HCT116 (cell line): ENCODE results near the gene PIGBOS1. TPM values are rescaled to one million over a fixed set of nuclear protein-coding genes. Genes with fewer than 3 reads are reported as not detected.

Experiments
- ATAC-seq: fragments of 200-7000 bp; cut with Tn5 transposase; 2 replicates; pipeline ENCODE4 v1.9.1; 2020; ENCODE audit warnings: mild to moderate bottlenecking, moderate library complexity
- BruUV-seq: library from RNA; stranded (reverse); fragments of 400-500 nt; replicated peaks from 2 replicates; lab custom pipeline; 2021; lab: Mats Ljungman, UMichigan
- CTCF ChIA-PET: fragments of 300-600 bp; sonication (Branson Sonifier 250); formaldehyde crosslinking; loops from one replicate; lab custom pipeline; 2021; ENCODE audit warnings: antibody characterized with exemption; lab: Charles Lee
- POLR2A ChIA-PET: fragments of 300-600, 350-600 bp; sonication (Branson Sonifier 250); formaldehyde crosslinking; loops from one replicate; lab custom pipeline; 2021; ENCODE audit warnings: antibody characterized with exemption; lab: Charles Lee
- RAD21 ChIA-PET, 2 experiments: fragments of 300-600 bp; sonication (Branson Sonifier 250); formaldehyde crosslinking; loops; one replicate each; lab custom pipeline; 2023; ENCODE audit warnings: low total read pairs in 2 of 2; ENCODE audit not compliant: uncharacterized antibody in 2 of 2, unreplicated experiment in 2 of 2, low non-redundant PET in 1 of 2; lab: Charles Lee
- DNase-seq: peaks from one replicate; pipeline ENCODE4 v3.0.0-alpha.2; 2010; ENCODE audit warnings: low read depth, low spot score
- H2AFZ ChIP-seq: fragments of 200-600 bp; shearing (Covaris generic), sonication (generic); 2 replicates; pipeline ENCODE4 v1.6.1; 2017; ENCODE audit warnings: low read depth, mixed run types, mixed read lengths, antibody characterized with exemption, low read length; ENCODE audit not compliant: poor library complexity, severe bottlenecking
- H3K27ac ChIP-seq: 2 replicates; pipeline ENCODE4 v1.5.1; 2012; ENCODE audit warnings: low read depth, low read length
- H3K27me3 ChIP-seq: fragments of 200-600 bp; sonication (generic); 2 replicates; pipeline ENCODE4 v1.6.1; 2016; ENCODE audit warnings: mixed run types, low read length, mixed read lengths; ENCODE audit not compliant: insufficient read depth
- H3K36me3 ChIP-seq, 2 experiments: fragments of 200-500 bp in 1 of 2; fragments of 200-600 bp in 1 of 2; sonication (Bioruptor generic) in 1 of 2; sonication (generic) in 1 of 2; 2 replicates each; pipeline versions ENCODE4 v1.5.1 to v1.6.1; 2014 to 2016; ENCODE audit warnings: low read length in 2 of 2, inconsistent platforms in 1 of 2, mixed read lengths in 1 of 2, mixed run types in 1 of 2; ENCODE audit not compliant: insufficient read depth in 2 of 2, control insufficient read depth in 1 of 2
- H3K4me1 ChIP-seq, 2 experiments: fragments of 200-600 bp in 1 of 2; sonication (generic) in 1 of 2; 2 replicates each; pipeline versions ENCODE4 v1.5.1 to v1.6.1; 2012 to 2017; ENCODE audit warnings: low read length in 2 of 2, inconsistent platforms in 1 of 2, mild to moderate bottlenecking in 1 of 2, mixed read lengths in 1 of 2, mixed run types in 1 of 2, moderate library complexity in 1 of 2; ENCODE audit not compliant: insufficient read depth in 2 of 2, control insufficient read depth in 1 of 2
- H3K4me2 ChIP-seq: fragments of 200-600 bp; sonication (generic); 2 replicates; pipeline ENCODE4 v1.6.1; 2017; ENCODE audit warnings: mixed run types, low read length, mixed read lengths
- H3K4me3 ChIP-seq, 2 experiments: fragments of 200-600 bp in 1 of 2; sonication (generic) in 1 of 2; replicated peaks in 1 of 2; 2 replicates each; pipeline ENCODE4 v1.5.1; 2011 to 2016; ENCODE audit warnings: low read length in 2 of 2, control low read depth in 1 of 2, low read depth in 1 of 2, mild to moderate bottlenecking in 1 of 2, mixed read lengths in 1 of 2, mixed run types in 1 of 2
- H3K79me2 ChIP-seq: fragments of 200-600 bp; sonication (generic); 2 replicates; pipeline ENCODE4 v1.6.1; 2017; ENCODE audit warnings: mild to moderate bottlenecking, mixed run types, low read length, moderate library complexity, mixed read lengths; ENCODE audit not compliant: insufficient read depth
- H3K9ac ChIP-seq: fragments of 200-600 bp; sonication (generic); 2 replicates; pipeline ENCODE4 v1.6.1; 2016; ENCODE audit warnings: low read length, mixed read lengths
- H3K9me2 ChIP-seq: fragments of 200-600 bp; sonication (generic), shearing (Covaris generic); 2 replicates; pipeline ENCODE4 v1.6.1; 2017; ENCODE audit warnings: mixed run types, mild to moderate bottlenecking, moderate library complexity; ENCODE audit not compliant: insufficient read depth
- H3K9me3 ChIP-seq, 2 experiments: fragments of 200-500 bp in 1 of 2; fragments of 200-600 bp in 1 of 2; sonication (Bioruptor generic) in 1 of 2; sonication (generic) in 1 of 2; 2 replicates each; pipeline ENCODE4 v1.6.1; 2014 to 2017; ENCODE audit warnings: low read length in 2 of 2, mixed read lengths in 2 of 2, inconsistent platforms in 1 of 2, low read depth in 1 of 2, mild to moderate bottlenecking in 1 of 2, mixed run types in 1 of 2, moderate library complexity in 1 of 2; ENCODE audit not compliant: control insufficient read depth in 1 of 2, insufficient read depth in 1 of 2
- H4K20me1 ChIP-seq: fragments of 200-600 bp; sonication (generic), shearing (Covaris generic); 2 replicates; pipeline ENCODE4 v1.6.1; 2017; ENCODE audit warnings: mixed run types, mild to moderate bottlenecking, moderate library complexity; ENCODE audit not compliant: insufficient read depth
- CBX3 ChIP-seq: IDR thresholded peaks from 2 replicates; pipeline ENCODE4 v1.6.1; 2012; ENCODE audit warnings: low read depth
- CEBPB ChIP-seq: IDR thresholded peaks from 2 replicates; pipeline ENCODE4 v1.6.1; 2012; ENCODE audit warnings: low read depth
- ELF1 ChIP-seq: IDR thresholded peaks from 2 replicates; pipeline ENCODE4 v1.6.1; 2012; ENCODE audit warnings: low read depth, borderline replicate concordance
- EZH2 ChIP-seq: fragments of 200-600 bp; sonication (generic); IDR thresholded peaks from 2 replicates; pipeline ENCODE4 v1.6.1; 2017; ENCODE audit warnings: antibody characterized with exemption, mixed run types
- EZH2phosphoT487 ChIP-seq: fragments of 200-600 bp; IDR thresholded peaks from 2 replicates; pipeline ENCODE4 v1.6.1; 2018; ENCODE audit warnings: antibody characterized with exemption, borderline replicate concordance
- FOSL1 ChIP-seq: IDR thresholded peaks from 2 replicates; pipeline ENCODE4 v1.6.1; 2012; ENCODE audit warnings: low read depth
- JUND ChIP-seq: IDR thresholded peaks from 2 replicates; pipeline ENCODE4 v1.6.1; 2012
- RAD21 ChIP-seq: IDR thresholded peaks from 2 replicates; pipeline ENCODE4 v1.6.1; 2012; ENCODE audit warnings: low read depth, mild to moderate bottlenecking
- SIN3A ChIP-seq: IDR thresholded peaks from 2 replicates; pipeline ENCODE4 v1.6.1; 2012; ENCODE audit warnings: low read depth
- SP1 ChIP-seq: IDR thresholded peaks from 2 replicates; pipeline ENCODE4 v1.6.1; 2012; ENCODE audit warnings: low read depth
- SRF ChIP-seq: IDR thresholded peaks from 2 replicates; pipeline ENCODE4 v1.6.1; 2012; ENCODE audit warnings: low read depth
- TCF7L2 ChIP-seq: IDR thresholded peaks from 2 replicates; pipeline ENCODE4 v1.7.0; 2011; ENCODE audit warnings: borderline replicate concordance, inconsistent platforms; ENCODE audit not compliant: insufficient read depth, insufficient read length; ENCODE audit errors: extremely low read depth
- YY1 ChIP-seq: IDR thresholded peaks from 2 replicates; pipeline ENCODE4 v1.6.1; 2011; ENCODE audit warnings: low read length, low read depth, moderate library complexity, mild to moderate bottlenecking; ENCODE audit not compliant: insufficient replicate concordance; ENCODE audit errors: extremely low read depth
- ZFX ChIP-seq: fragments of 450-650 bp; IDR thresholded peaks from 2 replicates; pipeline ENCODE4 v1.6.1; 2017
- ZNF274 ChIP-seq: fragments of 200-500 bp; sonication (Bioruptor generic); IDR thresholded peaks from 2 replicates; pipeline ENCODE4 v1.6.1; 2014; ENCODE audit warnings: mild to moderate bottlenecking, low read depth, low read length, inconsistent platforms
- intact Hi-C: fragments of 100-400 bp; cut with micrococcal nuclease; formaldehyde crosslinking; loops from 2 replicates; pipeline ENCODE4 v1.10.0; 2022
- total RNA-seq: library from RNA; stranded (reverse); gene quantifications from one replicate; pipeline ENCODE4 v1.2.1, GENCODE V29; 2021; ENCODE audit not compliant: unreplicated experiment
- TF ChIP-seq, protein P1 (sequence below): IDR thresholded peaks from 2 replicates; pipeline ENCODE4 v1.6.1; 2012
- TF ChIP-seq, protein P2 (sequence below): IDR thresholded peaks from 2 replicates; pipeline ENCODE4 v1.6.1; 2011; ENCODE audit warnings: mild to moderate bottlenecking, low read length, moderate library complexity; ENCODE audit not compliant: insufficient replicate concordance; ENCODE audit errors: extremely low read depth
- TF ChIP-seq, protein P3 (sequence below): IDR thresholded peaks from 2 replicates; pipeline ENCODE4 v1.6.1; 2012; ENCODE audit warnings: low read depth
- TF ChIP-seq, protein P4 (sequence below), 3 experiments: fragments of 200-600 bp in 1 of 3; sonication (generic) in 1 of 3; IDR thresholded peaks in 2 of 3; conservative IDR thresholded peaks in 1 of 3; 2 replicates each; pipeline ENCODE4 v1.5.1; 2012 to 2017; ENCODE audit warnings: low read depth in 2 of 3, low read length in 2 of 3, antibody characterized with exemption in 1 of 3, borderline replicate concordance in 1 of 3, control low read depth in 1 of 3, mild to moderate bottlenecking in 1 of 3, mixed read lengths in 1 of 3, mixed run types in 1 of 3, moderate library complexity in 1 of 3; ENCODE audit not compliant: insufficient read depth in 1 of 3

PIGBOS1 gene
- total RNA-seq, 1 experiment from 2014 or later = 15.3 TPM

DNA sequence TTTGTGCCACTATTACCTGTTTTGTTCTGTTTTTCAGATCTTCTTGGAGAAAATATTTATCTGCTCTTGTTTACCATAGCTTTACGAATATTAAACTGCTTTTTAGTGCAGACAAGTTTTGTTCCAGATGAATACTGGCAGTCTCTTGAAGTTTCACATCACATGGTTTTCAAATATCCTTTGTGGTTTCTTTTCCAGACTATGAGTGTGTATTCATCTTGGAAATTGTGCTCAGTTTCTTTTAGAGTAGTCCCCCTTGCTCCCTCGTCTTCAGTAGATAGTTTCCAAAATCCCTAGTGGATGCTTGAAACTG is 1.3 kb upstream of the PIGBOS1 start:
- CTCF ChIA-PET = no interaction called here

More for the DNA sequence above, 1.3 kb upstream of the PIGBOS1 start:
- peak overlapping the region; percentile 80 for H3K4me2 ChIP-seq
- ChIA-PET POLR2A (interaction anchor here (1.7 kb wide), 1 partner anchor 124 kb away, joined by 6 read pairs; the partner anchor contains the start of gene RSL24D1), RAD21 (no interaction called here)
- no peaks in the 10 kb centered on the region for H3K9me2 ChIP-seq
- H3K9me3 ChIP-seq = no peaks in the 10 kb centered on the region
- no TSS peak for BruUV-seq
- peaks cover 33% of the 10 kb centered on the region for H3K79me2 ChIP-seq
- DNase-seq (no peak), ATAC-seq (no peak)
- H3K4me3 ChIP-seq = peak overlapping the region; percentile 85 to 89; a peak in 2 of 4 replicates
- no peaks in the 10 kb centered on the region for H4K20me1 ChIP-seq
- H2AFZ ChIP-seq = no peak overlapping the region
- no peaks in the 10 kb centered on the region; a peak in 2 of 4 replicates for H3K36me3 ChIP-seq
- no peak for TF ChIP-seq ZFX
- TF ChIP-seq EZH2 = no peak
- TF ChIP-seq ZNF274 = no peak
- TF ChIP-seq CEBPB = no peak
- TF ChIP-seq SIN3A = no peak
- no peak for TF ChIP-seq SRF
- no peak for TF ChIP-seq YY1
- TF ChIP-seq, protein P1, sequence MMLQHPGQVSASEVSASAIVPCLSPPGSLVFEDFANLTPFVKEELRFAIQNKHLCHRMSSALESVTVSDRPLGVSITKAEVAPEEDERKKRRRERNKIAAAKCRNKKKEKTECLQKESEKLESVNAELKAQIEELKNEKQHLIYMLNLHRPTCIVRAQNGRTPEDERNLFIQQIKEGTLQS = no peak
- TF ChIP-seq, protein P2, sequence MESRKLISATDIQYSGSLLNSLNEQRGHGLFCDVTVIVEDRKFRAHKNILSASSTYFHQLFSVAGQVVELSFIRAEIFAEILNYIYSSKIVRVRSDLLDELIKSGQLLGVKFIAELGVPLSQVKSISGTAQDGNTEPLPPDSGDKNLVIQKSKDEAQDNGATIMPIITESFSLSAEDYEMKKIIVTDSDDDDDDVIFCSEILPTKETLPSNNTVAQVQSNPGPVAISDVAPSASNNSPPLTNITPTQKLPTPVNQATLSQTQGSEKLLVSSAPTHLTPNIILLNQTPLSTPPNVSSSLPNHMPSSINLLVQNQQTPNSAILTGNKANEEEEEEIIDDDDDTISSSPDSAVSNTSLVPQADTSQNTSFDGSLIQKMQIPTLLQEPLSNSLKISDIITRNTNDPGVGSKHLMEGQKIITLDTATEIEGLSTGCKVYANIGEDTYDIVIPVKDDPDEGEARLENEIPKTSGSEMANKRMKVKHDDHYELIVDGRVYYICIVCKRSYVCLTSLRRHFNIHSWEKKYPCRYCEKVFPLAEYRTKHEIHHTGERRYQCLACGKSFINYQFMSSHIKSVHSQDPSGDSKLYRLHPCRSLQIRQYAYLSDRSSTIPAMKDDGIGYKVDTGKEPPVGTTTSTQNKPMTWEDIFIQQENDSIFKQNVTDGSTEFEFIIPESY = no peak
- no peak for TF ChIP-seq ELF1
- TF ChIP-seq FOSL1 = no peak
- no peak for TF ChIP-seq EZH2phosphoT487
- TF ChIP-seq CBX3 = no peak
- TF ChIP-seq SP1 = no peak
- no peak for TF ChIP-seq RAD21
- TF ChIP-seq, protein P3, sequence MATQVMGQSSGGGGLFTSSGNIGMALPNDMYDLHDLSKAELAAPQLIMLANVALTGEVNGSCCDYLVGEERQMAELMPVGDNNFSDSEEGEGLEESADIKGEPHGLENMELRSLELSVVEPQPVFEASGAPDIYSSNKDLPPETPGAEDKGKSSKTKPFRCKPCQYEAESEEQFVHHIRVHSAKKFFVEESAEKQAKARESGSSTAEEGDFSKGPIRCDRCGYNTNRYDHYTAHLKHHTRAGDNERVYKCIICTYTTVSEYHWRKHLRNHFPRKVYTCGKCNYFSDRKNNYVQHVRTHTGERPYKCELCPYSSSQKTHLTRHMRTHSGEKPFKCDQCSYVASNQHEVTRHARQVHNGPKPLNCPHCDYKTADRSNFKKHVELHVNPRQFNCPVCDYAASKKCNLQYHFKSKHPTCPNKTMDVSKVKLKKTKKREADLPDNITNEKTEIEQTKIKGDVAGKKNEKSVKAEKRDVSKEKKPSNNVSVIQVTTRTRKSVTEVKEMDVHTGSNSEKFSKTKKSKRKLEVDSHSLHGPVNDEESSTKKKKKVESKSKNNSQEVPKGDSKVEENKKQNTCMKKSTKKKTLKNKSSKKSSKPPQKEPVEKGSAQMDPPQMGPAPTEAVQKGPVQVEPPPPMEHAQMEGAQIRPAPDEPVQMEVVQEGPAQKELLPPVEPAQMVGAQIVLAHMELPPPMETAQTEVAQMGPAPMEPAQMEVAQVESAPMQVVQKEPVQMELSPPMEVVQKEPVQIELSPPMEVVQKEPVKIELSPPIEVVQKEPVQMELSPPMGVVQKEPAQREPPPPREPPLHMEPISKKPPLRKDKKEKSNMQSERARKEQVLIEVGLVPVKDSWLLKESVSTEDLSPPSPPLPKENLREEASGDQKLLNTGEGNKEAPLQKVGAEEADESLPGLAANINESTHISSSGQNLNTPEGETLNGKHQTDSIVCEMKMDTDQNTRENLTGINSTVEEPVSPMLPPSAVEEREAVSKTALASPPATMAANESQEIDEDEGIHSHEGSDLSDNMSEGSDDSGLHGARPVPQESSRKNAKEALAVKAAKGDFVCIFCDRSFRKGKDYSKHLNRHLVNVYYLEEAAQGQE = no peak
- no peak for TF ChIP-seq TCF7L2
- no peak for TF ChIP-seq JUND
- TF ChIP-seq, protein P4, sequence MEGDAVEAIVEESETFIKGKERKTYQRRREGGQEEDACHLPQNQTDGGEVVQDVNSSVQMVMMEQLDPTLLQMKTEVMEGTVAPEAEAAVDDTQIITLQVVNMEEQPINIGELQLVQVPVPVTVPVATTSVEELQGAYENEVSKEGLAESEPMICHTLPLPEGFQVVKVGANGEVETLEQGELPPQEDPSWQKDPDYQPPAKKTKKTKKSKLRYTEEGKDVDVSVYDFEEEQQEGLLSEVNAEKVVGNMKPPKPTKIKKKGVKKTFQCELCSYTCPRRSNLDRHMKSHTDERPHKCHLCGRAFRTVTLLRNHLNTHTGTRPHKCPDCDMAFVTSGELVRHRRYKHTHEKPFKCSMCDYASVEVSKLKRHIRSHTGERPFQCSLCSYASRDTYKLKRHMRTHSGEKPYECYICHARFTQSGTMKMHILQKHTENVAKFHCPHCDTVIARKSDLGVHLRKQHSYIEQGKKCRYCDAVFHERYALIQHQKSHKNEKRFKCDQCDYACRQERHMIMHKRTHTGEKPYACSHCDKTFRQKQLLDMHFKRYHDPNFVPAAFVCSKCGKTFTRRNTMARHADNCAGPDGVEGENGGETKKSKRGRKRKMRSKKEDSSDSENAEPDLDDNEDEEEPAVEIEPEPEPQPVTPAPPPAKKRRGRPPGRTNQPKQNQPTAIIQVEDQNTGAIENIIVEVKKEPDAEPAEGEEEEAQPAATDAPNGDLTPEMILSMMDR (IDR thresholded peaks at IDR 0.05 in 2 of 3, conservative IDR thresholded peaks at IDR 0.05 in 1 of 3; ENCODE audit: borderline replicate concordance in 1 of 3, insufficient read depth in 1 of 3, low read depth in 2 of 3, low read length in 2 of 3) = no peak
- H3K27ac ChIP-seq = no peak overlapping the region
- peaks cover 6 to 11% of the 10 kb centered on the region in 2 experiments; a peak in 3 of 4 replicates for H3K4me1 ChIP-seq
- H3K9ac ChIP-seq = no peak overlapping the region
- intact Hi-C loops = no loop called here
- no peaks in the 10 kb centered on the region for H3K27me3 ChIP-seq
